Liver (tissue), 9 donors: Measurements from ENCODE around the gene MED31. TPM values are rescaled to one million over a fixed set of nuclear protein-coding genes. Genes with fewer than 3 reads are reported as not detected.

Experiments used
- DNase-seq: peaks from one replicate; pipeline ENCODE4 v3.0.0-alpha.2; 2017; ENCODE audit warnings: low spot score
- H3K27ac ChIP-seq, 2 donors: one replicate each; pipeline ENCODE4 v1.7.0; 2013; ENCODE audit warnings: inconsistent platforms in 2 of 2, low read length in 2 of 2, control low read depth in 1 of 2, low read depth in 1 of 2, mild to moderate bottlenecking in 1 of 2
- H3K27me3 ChIP-seq, 4 donors: one replicate each; pipeline versions ENCODE4 v1.6.1 to v1.7.0; 2013; ENCODE audit warnings: low read length in 3 of 4, inconsistent platforms in 1 of 4, mild to moderate bottlenecking in 1 of 4, moderate library complexity in 1 of 4; ENCODE audit not compliant: control insufficient read depth in 4 of 4, insufficient read depth in 4 of 4
- H3K36me3 ChIP-seq, 4 donors: one replicate each; pipeline versions ENCODE4 v1.6.1 to v1.7.0; 2013; ENCODE audit warnings: low read length in 3 of 4, mild to moderate bottlenecking in 3 of 4, low read depth in 1 of 4, moderate library complexity in 1 of 4; ENCODE audit not compliant: control insufficient read depth in 4 of 4, insufficient read depth in 3 of 4
- H3K4me1 ChIP-seq, 4 donors: one replicate each; pipeline versions ENCODE4 v1.6.1 to v1.7.0; 2013; ENCODE audit warnings: low read length in 3 of 4, mild to moderate bottlenecking in 3 of 4, moderate library complexity in 1 of 4; ENCODE audit not compliant: control insufficient read depth in 4 of 4, insufficient read depth in 4 of 4
- H3K4me3 ChIP-seq, 3 donors: one replicate each; pipeline versions ENCODE4 v1.6.1 to v1.7.0; 2013; ENCODE audit warnings: low read length in 3 of 3, control low read depth in 1 of 3, low read depth in 1 of 3, mild to moderate bottlenecking in 1 of 3
- H3K9ac ChIP-seq, 2 donors: one replicate each; pipeline ENCODE4 v1.7.0; 2013; ENCODE audit warnings: low read length in 2 of 2, mild to moderate bottlenecking in 2 of 2, moderate library complexity in 2 of 2, control low read depth in 1 of 2, low read depth in 1 of 2
- H3K9me3 ChIP-seq, 4 donors: one replicate each; pipeline versions ENCODE4 v1.6.1 to v1.7.0; 2013; ENCODE audit warnings: low read length in 3 of 4; ENCODE audit not compliant: control insufficient read depth in 4 of 4
- EGR1 ChIP-seq, 2 donors: IDR thresholded peaks; 2 replicates each; pipeline ENCODE4 v1.6.1; 2016 to 2018; ENCODE audit warnings: antibody characterized with exemption in 2 of 2, low read depth in 2 of 2
- FOXA1 ChIP-seq: IDR thresholded peaks from 2 replicates; pipeline ENCODE4 v1.6.1; 2016; ENCODE audit warnings: antibody characterized with exemption
- FOXA2 ChIP-seq: IDR thresholded peaks from 2 replicates; pipeline ENCODE4 v1.6.1; 2016; ENCODE audit warnings: antibody characterized with exemption
- GABPA ChIP-seq, 2 donors: IDR thresholded peaks in 1 of 2; conservative IDR thresholded peaks in 1 of 2; 2 replicates each; pipeline ENCODE4 v1.6.1; 2016; ENCODE audit warnings: antibody characterized with exemption in 2 of 2, mild to moderate bottlenecking in 1 of 2, moderate library complexity in 1 of 2
- HNF4A ChIP-seq, 2 donors: conservative IDR thresholded peaks; 2 replicates each; pipeline ENCODE4 v1.6.1; 2016; ENCODE audit warnings: antibody characterized with exemption in 2 of 2, mild to moderate bottlenecking in 2 of 2
- HNF4G ChIP-seq: IDR thresholded peaks from 2 replicates; pipeline ENCODE4 v1.6.1; 2016; ENCODE audit warnings: antibody characterized with exemption
- JUND ChIP-seq, 2 donors: IDR thresholded peaks; 2 replicates each; pipeline ENCODE4 v1.6.1; 2016; ENCODE audit warnings: antibody characterized with exemption in 2 of 2
- NR2F2 ChIP-seq: IDR thresholded peaks from 2 replicates; pipeline ENCODE4 v1.6.1; 2016; ENCODE audit warnings: antibody characterized with exemption
- RAD21 ChIP-seq, 2 donors: IDR thresholded peaks; 2 replicates each; pipeline ENCODE4 v1.6.1; 2016; ENCODE audit warnings: antibody characterized with exemption in 2 of 2, mild to moderate bottlenecking in 2 of 2
- RXRA ChIP-seq, 2 donors: IDR thresholded peaks; 2 replicates each; pipeline ENCODE4 v1.6.1; 2017 to 2018; ENCODE audit warnings: antibody characterized with exemption in 2 of 2, mild to moderate bottlenecking in 1 of 2
- SP1 ChIP-seq: IDR thresholded peaks from 2 replicates; pipeline ENCODE4 v1.6.1; 2018; ENCODE audit warnings: antibody characterized with exemption, mild to moderate bottlenecking
- TAF1 ChIP-seq: conservative IDR thresholded peaks from 2 replicates; pipeline ENCODE4 v1.6.1; 2016; ENCODE audit warnings: antibody characterized with exemption, mild to moderate bottlenecking
- YY1 ChIP-seq: IDR thresholded peaks from 2 replicates; pipeline ENCODE4 v1.6.1; 2016; ENCODE audit warnings: antibody characterized with exemption, mild to moderate bottlenecking
- WGBS: extraction: QIAGEN DNeasy Blood & Tissue Kit; methylation state at CpG from one replicate; pipeline ENCODE4 v1.1.7; 2013; 5-methylcytosine and 5-hydroxymethylcytosine counted together
- polyA plus RNA-seq, 2 donors: library from polyadenylated mRNA; stranded (reverse) in 1 of 2; unstranded in 1 of 2; fragments of 200-250 nt in 1 of 2; fragments of >200 nt in 1 of 2; fragmentation: Nextera tagmentation in 1 of 2; extraction: Ambion mirVana in 1 of 2; gene quantifications; one replicate each; pipeline versions ENCODE4 v1.2.1 to v1.2.3, GENCODE V29; 2013 to 2015
- total RNA-seq, 2 donors: library from RNA; depleted of rRNA; stranded (reverse); fragments of >200 nt; gene quantifications; one replicate each; pipeline ENCODE4 v1.2.3, GENCODE V29; 2014
- TF ChIP-seq, protein P1 (sequence below): IDR thresholded peaks from 2 replicates; pipeline ENCODE4 v1.6.1; 2016; ENCODE audit warnings: antibody characterized with exemption, mild to moderate bottlenecking
- TF ChIP-seq, protein P2 (sequence below): IDR thresholded peaks from 2 replicates; pipeline ENCODE4 v1.6.1; 2016; ENCODE audit warnings: antibody characterized with exemption
- TF ChIP-seq, protein P3 (sequence below): IDR thresholded peaks from 2 replicates; pipeline ENCODE4 v1.6.1; 2016; ENCODE audit warnings: antibody characterized with exemption
- TF ChIP-seq, protein P4 (sequence below): fragments of 150-350 bp; IDR thresholded peaks from 2 replicates; pipeline ENCODE4 v1.5.1; 2017; ENCODE audit warnings: improper control_type of control experiment, low read depth, low read length; ENCODE audit not compliant: missing input control
- TF ChIP-seq, protein P5 (sequence below): IDR thresholded peaks from 2 replicates; pipeline ENCODE4 v1.6.1; 2016; ENCODE audit warnings: antibody characterized with exemption
- donor health status: healthy.
- donor health status: healthy.
- donor health status: healthy.
- donor health status: healthy.
- donor health status: healthy.

MED31 gene
- total and polyA plus RNA-seq, 4 donors = 6.9 to 29.8 (median 8.7) TPM

DNA sequence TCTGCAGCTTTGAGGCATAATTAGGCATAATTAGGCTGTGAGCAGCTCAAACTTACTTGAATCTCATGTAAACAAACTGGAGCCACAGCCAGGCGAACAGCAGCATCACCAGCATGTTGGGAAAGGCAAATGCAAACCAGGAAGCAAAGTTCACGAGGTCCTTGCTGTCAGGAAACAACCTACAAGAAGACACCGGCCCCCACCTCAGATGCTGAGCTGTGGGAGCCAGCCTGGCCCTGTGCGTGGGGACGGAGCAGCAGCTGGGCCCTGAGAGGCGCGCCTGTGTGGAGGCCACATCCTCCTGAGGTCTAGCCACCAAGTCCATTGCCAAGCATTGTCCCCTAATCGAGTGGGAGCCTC is 49.5 kb upstream of the MED31 start:
- WGBS = 50% methylated on average over 8 of the region's 8 CpGs
- H3K27ac ChIP-seq = peak overlapping the region; percentile 89 to 97
- peaks cover 31 to 77% (median 69%) of the 10 kb centered on the region in 4 donors for H3K4me1 ChIP-seq
- no peaks in the 10 kb centered on the region for H3K27me3 ChIP-seq
- no peak for DNase-seq
- TF ChIP-seq, protein P1, sequence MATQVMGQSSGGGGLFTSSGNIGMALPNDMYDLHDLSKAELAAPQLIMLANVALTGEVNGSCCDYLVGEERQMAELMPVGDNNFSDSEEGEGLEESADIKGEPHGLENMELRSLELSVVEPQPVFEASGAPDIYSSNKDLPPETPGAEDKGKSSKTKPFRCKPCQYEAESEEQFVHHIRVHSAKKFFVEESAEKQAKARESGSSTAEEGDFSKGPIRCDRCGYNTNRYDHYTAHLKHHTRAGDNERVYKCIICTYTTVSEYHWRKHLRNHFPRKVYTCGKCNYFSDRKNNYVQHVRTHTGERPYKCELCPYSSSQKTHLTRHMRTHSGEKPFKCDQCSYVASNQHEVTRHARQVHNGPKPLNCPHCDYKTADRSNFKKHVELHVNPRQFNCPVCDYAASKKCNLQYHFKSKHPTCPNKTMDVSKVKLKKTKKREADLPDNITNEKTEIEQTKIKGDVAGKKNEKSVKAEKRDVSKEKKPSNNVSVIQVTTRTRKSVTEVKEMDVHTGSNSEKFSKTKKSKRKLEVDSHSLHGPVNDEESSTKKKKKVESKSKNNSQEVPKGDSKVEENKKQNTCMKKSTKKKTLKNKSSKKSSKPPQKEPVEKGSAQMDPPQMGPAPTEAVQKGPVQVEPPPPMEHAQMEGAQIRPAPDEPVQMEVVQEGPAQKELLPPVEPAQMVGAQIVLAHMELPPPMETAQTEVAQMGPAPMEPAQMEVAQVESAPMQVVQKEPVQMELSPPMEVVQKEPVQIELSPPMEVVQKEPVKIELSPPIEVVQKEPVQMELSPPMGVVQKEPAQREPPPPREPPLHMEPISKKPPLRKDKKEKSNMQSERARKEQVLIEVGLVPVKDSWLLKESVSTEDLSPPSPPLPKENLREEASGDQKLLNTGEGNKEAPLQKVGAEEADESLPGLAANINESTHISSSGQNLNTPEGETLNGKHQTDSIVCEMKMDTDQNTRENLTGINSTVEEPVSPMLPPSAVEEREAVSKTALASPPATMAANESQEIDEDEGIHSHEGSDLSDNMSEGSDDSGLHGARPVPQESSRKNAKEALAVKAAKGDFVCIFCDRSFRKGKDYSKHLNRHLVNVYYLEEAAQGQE = no peak
- no peak for TF ChIP-seq HNF4G
- no peak for TF ChIP-seq GABPA (IDR thresholded peaks at IDR 0.05 in 1 of 2, conservative IDR thresholded peaks at IDR 0.05 in 1 of 2)
- no peak for TF ChIP-seq FOXA1
- TF ChIP-seq YY1 = no peak
- no peak for TF ChIP-seq SP1
- TF ChIP-seq, protein P2, sequence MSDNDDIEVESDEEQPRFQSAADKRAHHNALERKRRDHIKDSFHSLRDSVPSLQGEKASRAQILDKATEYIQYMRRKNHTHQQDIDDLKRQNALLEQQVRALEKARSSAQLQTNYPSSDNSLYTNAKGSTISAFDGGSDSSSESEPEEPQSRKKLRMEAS = no peak
- TF ChIP-seq TAF1 = no peak
- TF ChIP-seq FOXA2 = no peak
- TF ChIP-seq JUND (IDR thresholded peaks at IDR 0.05) = no peak
- peak overlapping the region; percentile 29 to 55 for H3K9ac ChIP-seq
- peaks cover 4 to 37% (median 26%) of the 10 kb centered on the region in 4 donors for H3K36me3 ChIP-seq
- no peak overlapping the region for H3K4me3 ChIP-seq
- H3K9me3 ChIP-seq = no peaks in the 10 kb centered on the region

DNA sequence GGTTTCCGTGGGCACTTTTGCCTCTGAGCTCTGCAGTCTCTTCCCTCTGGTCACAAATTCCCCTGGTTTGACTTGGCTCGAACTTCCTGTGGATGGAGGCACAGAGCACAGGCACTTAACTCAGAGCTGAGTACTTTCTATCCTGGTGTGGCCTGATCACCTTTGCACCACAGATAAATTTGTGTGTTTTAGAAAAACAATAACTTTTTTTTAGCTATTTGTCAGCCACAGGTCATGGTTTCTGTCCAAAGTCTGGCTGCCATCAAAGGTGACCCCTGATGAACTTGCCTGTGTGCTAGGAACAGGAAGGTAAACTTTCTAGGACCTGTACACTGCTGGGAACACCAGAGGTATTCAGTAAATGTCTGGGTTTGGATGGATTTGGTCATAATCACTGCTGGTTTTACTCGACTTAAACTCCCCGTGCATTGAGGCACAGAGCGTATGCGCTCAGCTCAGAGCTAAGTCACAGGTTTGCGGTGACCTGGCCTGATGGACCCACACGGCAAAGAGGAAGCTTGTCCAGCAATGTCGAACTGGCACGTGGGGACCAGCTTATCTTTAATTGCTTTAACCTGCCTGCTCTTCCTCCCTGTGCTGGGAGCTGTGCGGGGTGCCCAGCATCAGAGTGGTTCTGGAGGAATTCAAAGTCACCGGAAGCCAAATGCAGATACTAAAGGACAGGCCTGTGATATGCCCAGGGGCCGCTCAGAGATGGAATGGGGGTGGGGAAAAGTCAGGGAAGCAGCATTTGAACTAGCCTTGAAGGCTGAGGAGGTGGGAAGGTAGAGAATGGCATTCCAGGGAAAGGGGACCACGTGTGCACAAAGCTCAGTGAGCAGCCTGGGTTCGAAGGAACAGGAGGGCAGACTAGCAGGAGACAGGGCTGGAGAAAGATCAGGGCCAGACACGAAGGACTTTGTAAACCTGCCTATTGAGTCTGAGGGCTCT is 48.9 kb upstream of the MED31 start:
- TF ChIP-seq RAD21 (IDR thresholded peaks at IDR 0.05) (peak; percentile 55 to 68), GABPA (IDR thresholded peaks at IDR 0.05 in 1 of 2, conservative IDR thresholded peaks at IDR 0.05 in 1 of 2) (peak in 1 of 2 donors; percentile 69), FOXA1 (peak; percentile 86), SP1 (peak; percentile 99), HNF4A (conservative IDR thresholded peaks at IDR 0.05) (peak; percentile 98 to 99), RXRA (IDR thresholded peaks at IDR 0.05) (peak; percentile 99 to 100), JUND (IDR thresholded peaks at IDR 0.05) (peak; percentile 85 to 91), YY1 (peak; percentile 92), NR2F2 (peak; percentile 96), HNF4G (peak; percentile 96), EGR1 (IDR thresholded peaks at IDR 0.05; ENCODE audit: low read depth in 2 of 2) (peak; percentile 45 to 72), TAF1 (no peak), FOXA2 (peak; percentile 66)
- TF ChIP-seq, protein P3, sequence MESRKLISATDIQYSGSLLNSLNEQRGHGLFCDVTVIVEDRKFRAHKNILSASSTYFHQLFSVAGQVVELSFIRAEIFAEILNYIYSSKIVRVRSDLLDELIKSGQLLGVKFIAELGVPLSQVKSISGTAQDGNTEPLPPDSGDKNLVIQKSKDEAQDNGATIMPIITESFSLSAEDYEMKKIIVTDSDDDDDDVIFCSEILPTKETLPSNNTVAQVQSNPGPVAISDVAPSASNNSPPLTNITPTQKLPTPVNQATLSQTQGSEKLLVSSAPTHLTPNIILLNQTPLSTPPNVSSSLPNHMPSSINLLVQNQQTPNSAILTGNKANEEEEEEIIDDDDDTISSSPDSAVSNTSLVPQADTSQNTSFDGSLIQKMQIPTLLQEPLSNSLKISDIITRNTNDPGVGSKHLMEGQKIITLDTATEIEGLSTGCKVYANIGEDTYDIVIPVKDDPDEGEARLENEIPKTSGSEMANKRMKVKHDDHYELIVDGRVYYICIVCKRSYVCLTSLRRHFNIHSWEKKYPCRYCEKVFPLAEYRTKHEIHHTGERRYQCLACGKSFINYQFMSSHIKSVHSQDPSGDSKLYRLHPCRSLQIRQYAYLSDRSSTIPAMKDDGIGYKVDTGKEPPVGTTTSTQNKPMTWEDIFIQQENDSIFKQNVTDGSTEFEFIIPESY = peak; percentile 95
- TF ChIP-seq, protein P2 = peak; percentile 92
- TF ChIP-seq, protein P1 = peak; percentile 77
- TF ChIP-seq, protein P4, sequence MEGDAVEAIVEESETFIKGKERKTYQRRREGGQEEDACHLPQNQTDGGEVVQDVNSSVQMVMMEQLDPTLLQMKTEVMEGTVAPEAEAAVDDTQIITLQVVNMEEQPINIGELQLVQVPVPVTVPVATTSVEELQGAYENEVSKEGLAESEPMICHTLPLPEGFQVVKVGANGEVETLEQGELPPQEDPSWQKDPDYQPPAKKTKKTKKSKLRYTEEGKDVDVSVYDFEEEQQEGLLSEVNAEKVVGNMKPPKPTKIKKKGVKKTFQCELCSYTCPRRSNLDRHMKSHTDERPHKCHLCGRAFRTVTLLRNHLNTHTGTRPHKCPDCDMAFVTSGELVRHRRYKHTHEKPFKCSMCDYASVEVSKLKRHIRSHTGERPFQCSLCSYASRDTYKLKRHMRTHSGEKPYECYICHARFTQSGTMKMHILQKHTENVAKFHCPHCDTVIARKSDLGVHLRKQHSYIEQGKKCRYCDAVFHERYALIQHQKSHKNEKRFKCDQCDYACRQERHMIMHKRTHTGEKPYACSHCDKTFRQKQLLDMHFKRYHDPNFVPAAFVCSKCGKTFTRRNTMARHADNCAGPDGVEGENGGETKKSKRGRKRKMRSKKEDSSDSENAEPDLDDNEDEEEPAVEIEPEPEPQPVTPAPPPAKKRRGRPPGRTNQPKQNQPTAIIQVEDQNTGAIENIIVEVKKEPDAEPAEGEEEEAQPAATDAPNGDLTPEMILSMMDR = no peak
- TF ChIP-seq, protein P5, sequence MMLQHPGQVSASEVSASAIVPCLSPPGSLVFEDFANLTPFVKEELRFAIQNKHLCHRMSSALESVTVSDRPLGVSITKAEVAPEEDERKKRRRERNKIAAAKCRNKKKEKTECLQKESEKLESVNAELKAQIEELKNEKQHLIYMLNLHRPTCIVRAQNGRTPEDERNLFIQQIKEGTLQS = peak; percentile 88
- peaks cover 4 to 38% (median 28%) of the 10 kb centered on the region in 4 donors for H3K36me3 ChIP-seq
- H3K27me3 ChIP-seq = no peaks in the 10 kb centered on the region
- no peaks in the 10 kb centered on the region for H3K9me3 ChIP-seq
- peak overlapping the region; percentile 29 to 55 for H3K9ac ChIP-seq
- DNase-seq = no peak
- no peak overlapping the region for H3K4me3 ChIP-seq
- peak overlapping the region; percentile 89 to 97 for H3K27ac ChIP-seq
- peaks cover 31 to 71% (median 63%) of the 10 kb centered on the region in 4 donors for H3K4me1 ChIP-seq
- 34% methylated on average over 16 of the region's 16 CpGs for WGBS
